Upper lobe of right lung (tissue), 1 donor: ENCODE measurements around the gene ZNF311. TPM values are rescaled to one million over a fixed set of nuclear protein-coding genes. Genes with fewer than 3 reads are reported as not detected.

Source experiments
- ATAC-seq: fragments of 200-7000 bp; cut with Tn5 transposase; one replicate; pipeline ENCODE4 v1.9.1; 2020; ENCODE audit warnings: mild to moderate bottlenecking, moderate library complexity
- DNase-seq: peaks from one replicate; pipeline ENCODE4 v3.0.0-alpha.2; 2020
- H3K27ac ChIP-seq: fragments of 200-600 bp; one replicate; pipeline ENCODE4 v1.8.0; 2022
- H3K27me3 ChIP-seq: fragments of 200-600 bp; one replicate; pipeline ENCODE4 v1.8.0; 2022; ENCODE audit warnings: mild to moderate bottlenecking
- H3K36me3 ChIP-seq: fragments of 200-600 bp; one replicate; pipeline ENCODE4 v1.8.0; 2022
- H3K4me1 ChIP-seq: fragments of 200-600 bp; one replicate; pipeline ENCODE4 v1.8.0; 2022
- H3K4me3 ChIP-seq: fragments of 200-600 bp; one replicate; pipeline ENCODE4 v1.8.0; 2022; ENCODE audit warnings: mild to moderate bottlenecking
- H3K9me3 ChIP-seq: fragments of 200-600 bp; one replicate; pipeline ENCODE4 v1.8.0; 2022
- intact Hi-C: fragments of 100-400 bp; cut with DNase I; formaldehyde crosslinking; loops from one replicate; pipeline ENCODE4 v1.11.0; 2022
- long read RNA-seq: library from polyadenylated mRNA; unstranded; transcript quantifications from one replicate; pipeline ENCODE4 v2.0.0, GENCODE V29; 2021
- total RNA-seq: library from RNA; stranded (reverse); fragmentation: NEBNext Ultra II Directional; extraction: Animal tissue kit (Norgen Biotek cat#: 25700); gene quantifications from one replicate; pipeline ENCODE4 v1.2.1, GENCODE V29; 2021
- TF ChIP-seq, protein P1 (sequence below): fragments of 200-600 bp; IDR thresholded peaks from one replicate; pipeline ENCODE4 v1.8.0; 2022; ENCODE audit warnings: antibody characterized with exemption
- donor health status: DM: no; HTN: yes; CAD: no; lungs with severe emphysema.

ZNF311 gene
- total RNA-seq: 1.8 TPM
- long read RNA-seq, partial matches to known transcripts: 1 of 3 reads
- long read RNA-seq, other reads (novel, unspliced or antisense): 2 of 3 reads

GRCh38 chr6:29005183-29005885, at the start of gene ZNF311:
Gene ZNF311 (minus strand): TSS chr6:29005315. CDS start chr6:29003954, 1,361 bp downstream.
- Histone ChIP-seq H3K27me3 (peaks cover 7% of the 10 kb centered on the region), H3K9me3 (no peaks in the 10 kb centered on the region), H3K36me3 (no peaks in the 10 kb centered on the region), H3K4me1 (no peaks in the 10 kb centered on the region), H3K27ac (peak within 1 kb of the TSS; percentile 52), H3K4me3 (peak within 1 kb of the TSS; percentile 62)
- DNase-seq (peak; percentile 77), ATAC-seq (peak; percentile 98)
- intact Hi-C loops: no loop called here
- TF ChIP-seq, protein P1, sequence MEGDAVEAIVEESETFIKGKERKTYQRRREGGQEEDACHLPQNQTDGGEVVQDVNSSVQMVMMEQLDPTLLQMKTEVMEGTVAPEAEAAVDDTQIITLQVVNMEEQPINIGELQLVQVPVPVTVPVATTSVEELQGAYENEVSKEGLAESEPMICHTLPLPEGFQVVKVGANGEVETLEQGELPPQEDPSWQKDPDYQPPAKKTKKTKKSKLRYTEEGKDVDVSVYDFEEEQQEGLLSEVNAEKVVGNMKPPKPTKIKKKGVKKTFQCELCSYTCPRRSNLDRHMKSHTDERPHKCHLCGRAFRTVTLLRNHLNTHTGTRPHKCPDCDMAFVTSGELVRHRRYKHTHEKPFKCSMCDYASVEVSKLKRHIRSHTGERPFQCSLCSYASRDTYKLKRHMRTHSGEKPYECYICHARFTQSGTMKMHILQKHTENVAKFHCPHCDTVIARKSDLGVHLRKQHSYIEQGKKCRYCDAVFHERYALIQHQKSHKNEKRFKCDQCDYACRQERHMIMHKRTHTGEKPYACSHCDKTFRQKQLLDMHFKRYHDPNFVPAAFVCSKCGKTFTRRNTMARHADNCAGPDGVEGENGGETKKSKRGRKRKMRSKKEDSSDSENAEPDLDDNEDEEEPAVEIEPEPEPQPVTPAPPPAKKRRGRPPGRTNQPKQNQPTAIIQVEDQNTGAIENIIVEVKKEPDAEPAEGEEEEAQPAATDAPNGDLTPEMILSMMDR: no peak

DNA sequence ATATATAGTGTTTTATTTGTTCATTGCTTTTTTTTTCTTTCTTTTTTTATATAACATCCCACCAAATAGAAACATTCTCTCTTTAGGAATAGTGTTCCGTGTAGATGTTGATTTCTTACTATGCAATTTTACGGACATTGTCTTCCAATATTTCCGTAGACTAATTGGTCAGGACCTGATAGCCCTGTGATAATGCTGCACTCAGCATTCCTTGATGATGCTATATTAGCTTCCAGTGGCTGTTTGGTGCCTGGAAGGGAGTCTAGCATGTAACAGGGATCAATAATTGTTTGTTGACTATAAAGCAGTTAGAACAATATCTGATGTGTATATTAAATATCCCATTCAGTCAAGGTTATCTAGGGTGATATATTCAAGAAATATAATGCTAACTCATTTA, 46.6 kb upstream of the ZNF311 start:
- no peaks in the 10 kb centered on the region for H3K36me3 ChIP-seq
- TF ChIP-seq, protein P1: no peak
- DNase-seq (no peak), ATAC-seq (no peak)
- H3K4me1 ChIP-seq: no peaks in the 10 kb centered on the region
- no peaks in the 10 kb centered on the region for H3K9me3 ChIP-seq
- intact Hi-C loops: no loop called here
- no peak overlapping the region for H3K27ac ChIP-seq
- H3K4me3 ChIP-seq: no peak overlapping the region
- no peaks in the 10 kb centered on the region for H3K27me3 ChIP-seq

DNA sequence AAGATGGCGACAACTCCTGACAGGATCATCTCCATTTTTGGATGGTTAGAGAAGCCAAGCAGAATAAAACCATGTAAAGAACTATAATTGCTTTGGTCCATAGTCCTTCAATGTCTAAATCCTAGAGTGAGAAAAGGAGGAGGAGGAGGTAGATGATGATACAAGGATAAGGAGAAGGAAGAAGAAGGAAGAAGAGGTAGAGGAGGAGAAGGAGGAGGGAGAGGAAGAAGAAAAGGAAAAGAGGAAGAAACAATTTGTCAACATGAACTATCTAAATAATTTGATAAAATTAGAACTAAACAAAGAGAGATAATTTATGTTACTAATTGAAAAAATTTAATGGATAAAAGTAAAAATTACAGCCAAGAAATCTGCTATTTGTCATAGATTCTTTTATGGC, 40.0 kb upstream of the ZNF311 start, which contains the start of gene OR2W1:
OR2W1 (minus strand) TSS at position 101 of the 400 bp plus-strand sequence; CDS start at position 101, 0 bp downstream.
- no peaks in the 10 kb centered on the region for H3K4me1 ChIP-seq
- H3K27ac ChIP-seq: no peak within 1 kb of the TSS
- intact Hi-C loops: no loop called here
- H3K4me3 ChIP-seq: no peak within 1 kb of the TSS
- no peaks in the 10 kb centered on the region for H3K36me3 ChIP-seq
- H3K9me3 ChIP-seq: no peaks in the 10 kb centered on the region
- ATAC-seq: no peak
- peaks cover 11% of the 10 kb centered on the region for H3K27me3 ChIP-seq
- no peak for DNase-seq
- TF ChIP-seq, protein P1: no peak

DNA sequence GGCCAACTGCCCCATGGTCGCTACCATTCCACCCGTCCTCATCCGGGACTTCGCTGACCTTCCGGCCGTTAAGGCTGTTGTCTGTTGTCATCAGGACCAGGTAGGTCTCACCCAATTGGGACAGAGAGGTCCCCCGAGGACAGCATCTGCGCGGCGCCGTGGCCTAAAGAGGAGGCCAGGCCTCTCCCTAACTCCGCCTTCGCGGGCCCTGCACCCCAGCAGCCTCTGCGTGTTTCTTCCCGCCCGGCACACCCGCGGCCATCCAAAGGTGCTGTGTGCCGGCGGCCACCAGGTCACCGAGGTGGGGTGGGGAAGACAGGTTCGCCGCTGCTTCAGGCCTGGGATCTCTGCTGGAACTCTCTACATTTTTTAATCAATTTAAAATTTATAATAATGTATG, 30.8 kb upstream of the ZNF311 start:
- TF ChIP-seq, protein P1: no peak
- ATAC-seq (no peak), DNase-seq (no peak)
- Histone ChIP-seq H3K27ac (no peak overlapping the region), H3K9me3 (no peaks in the 10 kb centered on the region), H3K4me1 (no peaks in the 10 kb centered on the region), H3K27me3 (peaks cover 7% of the 10 kb centered on the region), H3K4me3 (no peak overlapping the region), H3K36me3 (no peaks in the 10 kb centered on the region)
- intact Hi-C loops: no loop called here

DNA sequence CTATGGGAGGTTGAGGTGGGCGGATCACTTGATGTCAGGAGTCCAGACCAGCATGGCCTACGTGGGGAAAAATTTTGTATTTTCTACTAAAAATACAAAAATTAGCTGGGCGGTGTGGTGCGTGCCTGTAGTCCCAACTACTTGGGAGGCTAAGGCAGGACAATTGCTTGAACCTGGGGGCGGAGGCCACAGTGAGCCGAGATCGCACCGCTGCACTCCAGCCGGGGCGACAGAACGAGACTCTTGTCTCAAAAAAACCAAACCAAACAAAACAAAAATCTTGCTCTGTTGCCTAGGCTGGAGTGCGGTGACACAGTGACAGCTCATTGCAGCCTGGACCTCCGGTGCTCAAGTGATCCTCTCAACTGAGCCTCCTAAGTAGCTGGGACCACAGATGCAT, 23.7 kb upstream of the ZNF311 start:
- intact Hi-C loops: no loop called here
- no peaks in the 10 kb centered on the region for H3K9me3 ChIP-seq
- TF ChIP-seq, protein P1: no peak
- no peak for ATAC-seq
- no peaks in the 10 kb centered on the region for H3K36me3 ChIP-seq
- H3K4me3 ChIP-seq: no peak overlapping the region
- H3K27ac ChIP-seq: no peak overlapping the region
- no peaks in the 10 kb centered on the region for H3K4me1 ChIP-seq
- no peak for DNase-seq
- peaks cover 16% of the 10 kb centered on the region for H3K27me3 ChIP-seq
